GM18909 (cell line): Measurements from ENCODE around the gene MAML2.

Experiments used
- ATAC-seq: cut with Tn5 transposase; IDR thresholded peaks from one replicate; pipeline ENCODE4 v1.9.1; 2021; ENCODE audit warnings: mild to moderate bottlenecking; ENCODE audit not compliant: unreplicated experiment, poor library complexity

MAML2 gene

GRCh38 chr11:95968585-95968984, 374.4 kb downstream of the MAML2 start:
- no peak for ATAC-seq

- no peak for ATAC-seq
Observed at GRCh38 chr11:95964281-95964680, 378.7 kb downstream of the MAML2 start.

GRCh38 chr11:95961758-95962157, 381.2 kb downstream of the MAML2 start:
- ATAC-seq = no peak

GRCh38 chr11:95950905-95951304, 392.1 kb downstream of the MAML2 start:
- no peak for ATAC-seq

- no peak for ATAC-seq
Observed at GRCh38 chr11:95948637-95949036, 394.4 kb downstream of the MAML2 start.

GRCh38 chr11:95944623-95945022, 398.4 kb downstream of the MAML2 start:
- no peak for ATAC-seq

- no peak for ATAC-seq
Observed at GRCh38 chr11:95943546-95943945, 399.4 kb downstream of the MAML2 start.

GRCh38 chr11:95939091-95939490, 403.9 kb downstream of the MAML2 start:
- ATAC-seq = no peak

GRCh38 chr11:95937358-95937757, 405.6 kb downstream of the MAML2 start:
- ATAC-seq = no peak

GRCh38 chr11:95933594-95933993, 409.4 kb downstream of the MAML2 start:
- ATAC-seq = no peak

GRCh38 chr11:95931916-95932315, 411.1 kb downstream of the MAML2 start:
- ATAC-seq = no peak

- no peak for ATAC-seq
Observed at GRCh38 chr11:95930948-95931347, 412.0 kb downstream of the MAML2 start.

GRCh38 chr11:95926726-95927125, 416.3 kb downstream of the MAML2 start:
- ATAC-seq = no peak
